KMS-11 (cell line): Measurements from ENCODE around the gene HS3ST5.

Experiments
- H2AFZ ChIP-seq: fragments of 200-600 bp; sonication (generic); 2 replicates; pipeline ENCODE4 v1.6.1; 2016; ENCODE audit warnings: antibody characterized with exemption, mixed run types, low read depth
- H3K27ac ChIP-seq: fragments of 200-600 bp; sonication (generic); 2 replicates; pipeline ENCODE4 v1.6.1; 2016; ENCODE audit warnings: mild to moderate bottlenecking, mixed run types
- H3K27me3 ChIP-seq: fragments of 200-600 bp; sonication (generic); 2 replicates; pipeline ENCODE4 v1.6.1; 2017; ENCODE audit warnings: mild to moderate bottlenecking, low read depth, mixed run types, moderate library complexity; ENCODE audit not compliant: insufficient read depth
- H3K36me3 ChIP-seq: fragments of 200-600 bp; sonication (generic); 2 replicates; pipeline ENCODE4 v1.6.1; 2017; ENCODE audit warnings: mild to moderate bottlenecking, mixed run types; ENCODE audit not compliant: insufficient read depth
- H3K4me1 ChIP-seq: fragments of 200-600 bp; sonication (generic); 2 replicates; pipeline ENCODE4 v1.6.1; 2016; ENCODE audit warnings: mild to moderate bottlenecking, low read depth, mixed run types; ENCODE audit not compliant: poor library complexity, severe bottlenecking
- H3K4me2 ChIP-seq: fragments of 200-600 bp; sonication (generic); 2 replicates; pipeline ENCODE4 v1.7.0; 2016; ENCODE audit warnings: mild to moderate bottlenecking, mixed run types
- H3K4me3 ChIP-seq: fragments of 200-600 bp; sonication (generic); IDR thresholded peaks from 2 replicates; pipeline ENCODE4 v1.6.1; 2017; ENCODE audit warnings: low read depth, low read length, mixed read lengths; ENCODE audit not compliant: insufficient read depth
- H3K79me2 ChIP-seq: fragments of 200-600 bp; sonication (generic); 2 replicates; pipeline ENCODE4 v1.6.1; 2016; ENCODE audit warnings: low read depth, mixed run types; ENCODE audit not compliant: insufficient read depth
- H3K9ac ChIP-seq: fragments of 200-600 bp; sonication (generic); 2 replicates; pipeline ENCODE4 v1.6.1; 2016; ENCODE audit warnings: mild to moderate bottlenecking, mixed run types
- H4K20me1 ChIP-seq: fragments of 200-600 bp; sonication (generic); 2 replicates; pipeline ENCODE4 v1.6.1; 2016; ENCODE audit warnings: mild to moderate bottlenecking, mixed run types; ENCODE audit not compliant: insufficient read depth
- CTCF ChIP-seq: fragments of 200-600 bp; sonication (generic); conservative IDR thresholded peaks from 2 replicates; pipeline ENCODE4 v1.6.1; 2017; ENCODE audit warnings: low read depth, mild to moderate bottlenecking, antibody characterized with exemption, low read length, moderate library complexity, mixed read lengths

Gene HS3ST5

GRCh38 chr6:114355300-114355699 lies 12.5 kb upstream of the HS3ST5 start:
- no peak for TF ChIP-seq CTCF
- H3K79me2 ChIP-seq, result no peaks in the 10 kb centered on the region
- H3K9ac ChIP-seq, result no peak overlapping the region
- no peaks in the 10 kb centered on the region for H4K20me1 ChIP-seq
- no peaks in the 10 kb centered on the region for H3K36me3 ChIP-seq
- H3K4me2 ChIP-seq, result no peak overlapping the region
- no peaks in the 10 kb centered on the region for H3K27me3 ChIP-seq
- peaks cover 7% of the 10 kb centered on the region for H3K4me1 ChIP-seq
- H3K27ac ChIP-seq, result no peak overlapping the region
- no peak overlapping the region for H2AFZ ChIP-seq
- H3K4me3 ChIP-seq, result no peak overlapping the region

- no peaks in the 10 kb centered on the region for H3K79me2 ChIP-seq
- no peak overlapping the region for H3K9ac ChIP-seq
- H3K4me1 ChIP-seq, result peaks cover 7% of the 10 kb centered on the region
- no peaks in the 10 kb centered on the region for H4K20me1 ChIP-seq
- H3K36me3 ChIP-seq, result no peaks in the 10 kb centered on the region
- no peak overlapping the region for H3K4me3 ChIP-seq
- no peak for TF ChIP-seq CTCF
- H3K27ac ChIP-seq, result no peak overlapping the region
- H2AFZ ChIP-seq, result no peak overlapping the region
- no peak overlapping the region for H3K4me2 ChIP-seq
- H3K27me3 ChIP-seq, result no peaks in the 10 kb centered on the region
Observed at GRCh38 chr6:114354482-114354881, 11.7 kb upstream of the HS3ST5 start.

GRCh38 chr6:114346451-114346850 lies 3.6 kb upstream of the HS3ST5 start:
- Histone ChIP-seq H3K4me2 (no peak overlapping the region), H3K36me3 (no peaks in the 10 kb centered on the region), H3K79me2 (no peaks in the 10 kb centered on the region), H3K4me1 (peaks cover 21% of the 10 kb centered on the region), H4K20me1 (no peaks in the 10 kb centered on the region), H3K27me3 (no peaks in the 10 kb centered on the region), H2AFZ (no peak overlapping the region), H3K27ac (no peak overlapping the region), H3K4me3 (no peak overlapping the region), H3K9ac (no peak overlapping the region)
- TF ChIP-seq CTCF, result no peak

- Histone ChIP-seq H3K4me1 (peaks cover 21% of the 10 kb centered on the region), H3K79me2 (no peaks in the 10 kb centered on the region), H3K27me3 (no peaks in the 10 kb centered on the region), H2AFZ (no peak overlapping the region), H3K4me2 (peak overlapping the region; percentile 79), H3K4me3 (no peak overlapping the region), H3K36me3 (no peaks in the 10 kb centered on the region), H4K20me1 (no peaks in the 10 kb centered on the region), H3K9ac (no peak overlapping the region), H3K27ac (no peak overlapping the region)
- no peak for TF ChIP-seq CTCF
Observed at GRCh38 chr6:114344971-114345275, 2.1 kb upstream of the HS3ST5 start.
